Right lobe of liver (tissue), 6 donors: ENCODE data around the gene DHRS4L2. TPM values are rescaled to one million over a fixed set of nuclear protein-coding genes. Genes with fewer than 3 reads are reported as not detected.
"Not testable (repeated sequence)": the region's sequence is repeated elsewhere in the genome, so short reads cannot be mapped to it uniquely, and the experiment has no call there.

Source experiments
- ATAC-seq, 4 donors: fragments of 200-7000 bp; cut with Tn5 transposase; one replicate each; pipeline ENCODE4 v1.9.1; 2020; ENCODE audit warnings: mild to moderate bottlenecking in 4 of 4, moderate library complexity in 4 of 4
- DNase-seq, 3 donors: peaks; one replicate each; pipeline ENCODE4 v3.0.0-alpha.2; 2020
- H3K27ac ChIP-seq, 3 donors: fragments of 200-600 bp; one replicate each; pipeline ENCODE4 v1.8.0; 2022
- H3K27me3 ChIP-seq, 2 donors: fragments of 200-600 bp; one replicate each; pipeline ENCODE4 v1.8.0; 2022
- H3K36me3 ChIP-seq, 4 donors: fragments of 200-600 bp; sonication (generic) in 1 of 4; one replicate each; pipeline versions ENCODE4 v1.5.1 to v1.8.0; 2017 to 2022; ENCODE audit warnings: control low read depth in 1 of 4
- H3K4me1 ChIP-seq, 4 donors: fragments of 200-600 bp; sonication (generic) in 1 of 4; one replicate each; pipeline versions ENCODE4 v1.5.1 to v1.8.0; 2017 to 2022; ENCODE audit warnings: control low read depth in 1 of 4
- H3K4me3 ChIP-seq, 3 donors: fragments of 200-600 bp; one replicate each; pipeline ENCODE4 v1.8.0; 2022
- H3K9me3 ChIP-seq, 4 donors: fragments of 200-600 bp; sonication (generic) in 1 of 4; one replicate each; pipeline versions ENCODE4 v1.5.1 to v1.8.0; 2017 to 2022; ENCODE audit warnings: control low read depth in 1 of 4
- POLR2A ChIP-seq: fragments of 450-650 bp; IDR thresholded peaks from one replicate; pipeline ENCODE4 v1.6.1; 2017; ENCODE audit warnings: antibody characterized with exemption, mild to moderate bottlenecking
- WGBS: methylation state at CpG from one replicate; pipeline ENCODE4 v1.1.6; 2018; ENCODE audit warnings: low coverage, low lambda C conversion rate; ENCODE audit not compliant: insufficient coverage; ENCODE audit errors: missing lambda C conversion rate; 5-methylcytosine and 5-hydroxymethylcytosine counted together
- intact Hi-C, 2 donors: fragments of 100-400 bp; cut with DNase I; formaldehyde crosslinking; loops; one replicate each; pipeline versions ENCODE4 v1.11.2 to v1.14.1; 2022
- long read RNA-seq: library from polyadenylated mRNA; unstranded; transcript quantifications from one replicate; pipeline ENCODE4 v2.0.0, GENCODE V29; 2019
- total RNA-seq, 6 experiments: library from RNA; depleted of rRNA in 2 of 6; stranded (reverse); fragments of >200 nt in 2 of 6; fragmentation: NEBNext Ultra II Directional in 3 of 6; extraction: Animal tissue kit (Norgen Biotek cat#: 25700) in 3 of 6; gene quantifications; one replicate each; pipeline versions ENCODE4 v1.1.0 to v1.2.4, GENCODE V29; 2016 to 2023
- TF ChIP-seq, protein P1 (sequence below), 4 donors: fragments of 200-600 bp in 3 of 4; fragments of 450-650 bp in 1 of 4; IDR thresholded peaks; one replicate each; pipeline versions ENCODE4 v1.5.1 to v1.8.0; 2016 to 2022; ENCODE audit warnings: antibody characterized with exemption in 4 of 4, mild to moderate bottlenecking in 2 of 4
- donor health status: DM: no; HTN: yes; CAD: no.
- donor health status: DM: no; HTN: no; CAD: no.
- donor health status: DM: no; HTN: no; CAD: no.
- donor health status: DM: no; HTN: yes; CAD: no.
- donor health status: DM: no; HTN: yes; CAD: no.

DHRS4L2 gene
- 10 to 100 TPM; 17.7 to 53.6 (median 32.3) TPM for total RNA-seq
- long read RNA-seq, transcript DHRS4L2-202 (5 exons, 1,117 nt): major isoform, 5 of 11 reads
- long read RNA-seq, partial matches to known transcripts: 3 of 11 reads
- long read RNA-seq, other reads (novel, unspliced or antisense): 0 of 11 reads

DNA sequence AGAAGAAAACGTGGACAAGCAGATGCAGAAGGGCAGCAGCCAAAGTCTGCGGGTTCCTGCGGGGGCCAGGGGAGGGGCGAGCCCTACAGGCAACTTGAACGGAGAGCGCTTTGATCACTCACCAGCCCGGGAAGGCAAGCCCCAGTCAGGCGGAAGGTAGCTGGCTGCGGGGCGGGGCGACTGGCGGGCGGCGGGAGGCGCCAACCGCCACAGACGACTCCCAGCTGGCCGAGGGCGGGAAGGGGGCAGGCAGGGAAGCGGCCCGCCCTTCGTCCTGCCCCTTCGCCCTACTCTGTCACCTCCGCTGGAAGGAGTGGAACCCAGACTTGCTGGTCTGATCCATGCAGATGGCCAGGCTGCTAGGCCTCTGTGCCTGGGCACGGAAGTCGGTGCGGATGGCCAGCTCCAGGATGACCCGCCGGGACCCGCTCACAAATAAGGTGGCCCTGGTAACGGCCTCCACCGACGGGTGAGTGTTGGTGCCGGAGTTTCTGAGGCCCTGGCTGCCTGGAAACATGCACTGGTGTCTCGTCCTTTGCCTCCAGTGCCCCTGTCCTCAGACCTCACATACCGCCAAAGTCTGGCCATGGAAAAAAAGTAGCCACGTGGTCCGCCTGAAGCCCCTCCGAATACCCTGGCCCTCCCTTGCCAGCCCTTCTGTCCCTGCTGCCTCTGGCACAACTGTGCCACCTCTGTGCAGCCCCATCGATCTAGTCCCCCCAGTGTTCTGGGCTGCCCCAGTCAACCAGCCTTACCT, at the start of gene DHRS4L2:
Gene DHRS4L2 (plus strand): TSS at position 323 of the 757 bp plus-strand sequence. CDS start 19 bp downstream, at position 342.
- DNase-seq (peak; percentile 92 to 94 (median 94)), ATAC-seq (peak; percentile 99 to 100 (median 100))
- H3K9me3 ChIP-seq, H3K27me3 ChIP-seq, H3K4me1 ChIP-seq, intact Hi-C loops, H3K36me3 ChIP-seq: not testable (repeated sequence)
- WGBS: 12% methylated on average over 13 of the region's 40 CpGs
- peak; percentile 72 for TF ChIP-seq POLR2A
- Histone ChIP-seq H3K27ac (peak within 1 kb of the TSS; percentile 6 to 43 (median 33)), H3K4me3 (peak within 1 kb of the TSS; percentile 50 to 59 (median 57))

DNA sequence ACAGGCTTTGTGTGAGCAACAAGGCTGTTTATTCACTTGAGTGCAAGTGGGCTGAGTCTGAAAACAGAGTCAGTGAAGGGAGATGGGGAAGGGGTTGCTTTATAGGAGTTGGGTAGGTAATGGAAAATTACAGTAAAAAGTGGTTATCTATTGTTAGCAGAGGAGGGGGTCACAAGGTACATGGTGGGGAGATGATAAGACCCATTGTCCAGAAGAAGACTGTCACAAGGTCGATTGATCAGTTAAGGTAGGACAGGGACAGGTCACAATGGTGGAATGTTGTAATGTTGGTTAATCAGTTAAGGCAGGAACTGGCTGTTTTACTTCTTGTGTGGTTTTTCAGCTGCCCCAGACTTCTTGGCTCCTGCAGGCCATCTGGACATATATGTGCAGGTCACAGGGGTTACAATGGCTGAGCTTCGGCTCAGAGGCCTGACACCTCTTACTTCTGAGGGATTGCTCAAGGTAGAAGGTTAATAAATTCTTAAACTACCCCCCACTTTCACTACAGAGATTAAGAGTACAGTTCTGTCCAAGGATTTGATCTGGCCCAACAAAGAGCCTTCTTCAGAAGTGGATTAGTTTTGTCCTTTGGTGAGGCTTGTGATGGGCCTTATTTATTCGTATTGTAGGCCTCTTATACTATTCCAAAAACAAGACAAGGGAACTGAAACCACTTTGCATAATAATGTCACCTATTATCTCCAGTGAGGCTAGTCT, 49.0 kb upstream of the DHRS4L2 start:
- intact Hi-C loops: no loop called here
- no peak for TF ChIP-seq POLR2A
- TF ChIP-seq, protein P1, sequence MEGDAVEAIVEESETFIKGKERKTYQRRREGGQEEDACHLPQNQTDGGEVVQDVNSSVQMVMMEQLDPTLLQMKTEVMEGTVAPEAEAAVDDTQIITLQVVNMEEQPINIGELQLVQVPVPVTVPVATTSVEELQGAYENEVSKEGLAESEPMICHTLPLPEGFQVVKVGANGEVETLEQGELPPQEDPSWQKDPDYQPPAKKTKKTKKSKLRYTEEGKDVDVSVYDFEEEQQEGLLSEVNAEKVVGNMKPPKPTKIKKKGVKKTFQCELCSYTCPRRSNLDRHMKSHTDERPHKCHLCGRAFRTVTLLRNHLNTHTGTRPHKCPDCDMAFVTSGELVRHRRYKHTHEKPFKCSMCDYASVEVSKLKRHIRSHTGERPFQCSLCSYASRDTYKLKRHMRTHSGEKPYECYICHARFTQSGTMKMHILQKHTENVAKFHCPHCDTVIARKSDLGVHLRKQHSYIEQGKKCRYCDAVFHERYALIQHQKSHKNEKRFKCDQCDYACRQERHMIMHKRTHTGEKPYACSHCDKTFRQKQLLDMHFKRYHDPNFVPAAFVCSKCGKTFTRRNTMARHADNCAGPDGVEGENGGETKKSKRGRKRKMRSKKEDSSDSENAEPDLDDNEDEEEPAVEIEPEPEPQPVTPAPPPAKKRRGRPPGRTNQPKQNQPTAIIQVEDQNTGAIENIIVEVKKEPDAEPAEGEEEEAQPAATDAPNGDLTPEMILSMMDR (IDR thresholded peaks at IDR 0.05): no peak
- DNase-seq (no peak), ATAC-seq (no peak)
- Histone ChIP-seq H3K36me3 (peaks cover 0 to 7% (median 0%) of the 10 kb centered on the region in 4 donors), H3K27me3 (no peaks in the 10 kb centered on the region), H3K4me3 (no peak overlapping the region), H3K27ac (peak overlapping the region in 1 of 3 donors; percentile 42), H3K4me1 (peaks cover 0 to 62% (median 22%) of the 10 kb centered on the region in 4 donors), H3K9me3 (no peaks in the 10 kb centered on the region)
- 29% methylated on average over 3 of the region's 3 CpGs for WGBS

DNA sequence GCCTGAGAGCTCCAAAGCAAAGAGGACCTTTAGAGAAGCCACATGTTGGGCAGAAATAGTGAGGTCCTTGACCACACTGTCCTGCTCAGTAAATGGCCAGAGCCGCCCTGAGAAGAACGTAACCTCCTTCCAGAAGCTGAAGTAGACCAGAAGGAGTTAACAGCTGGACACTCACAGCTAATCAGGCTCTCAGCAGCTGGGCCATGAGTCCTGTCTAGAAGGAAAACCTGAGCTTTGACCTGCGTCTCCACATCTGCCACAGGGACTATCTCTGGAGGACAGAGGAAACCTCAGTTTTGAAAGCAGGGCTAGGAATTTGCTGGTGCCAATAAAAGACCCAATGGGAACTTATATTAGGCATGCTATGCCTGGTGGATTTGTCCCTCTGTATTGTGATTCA, 47.5 kb upstream of the DHRS4L2 start:
- H3K4me1 ChIP-seq: peaks cover 0 to 47% (median 15%) of the 10 kb centered on the region in 4 donors
- TF ChIP-seq, protein P1 (IDR thresholded peaks at IDR 0.05): no peak
- no peak for TF ChIP-seq POLR2A
- no peaks in the 10 kb centered on the region for H3K9me3 ChIP-seq
- H3K4me3 ChIP-seq: no peak overlapping the region
- no peak overlapping the region for H3K27ac ChIP-seq
- DNase-seq (no peak), ATAC-seq (no peak)
- H3K36me3 ChIP-seq: peaks cover 0 to 7% (median 0%) of the 10 kb centered on the region in 4 donors
- H3K27me3 ChIP-seq: no peaks in the 10 kb centered on the region
- intact Hi-C loops: no loop called here
- WGBS: no CpG with 5 or more reads among the region's 3 CpGs

DNA sequence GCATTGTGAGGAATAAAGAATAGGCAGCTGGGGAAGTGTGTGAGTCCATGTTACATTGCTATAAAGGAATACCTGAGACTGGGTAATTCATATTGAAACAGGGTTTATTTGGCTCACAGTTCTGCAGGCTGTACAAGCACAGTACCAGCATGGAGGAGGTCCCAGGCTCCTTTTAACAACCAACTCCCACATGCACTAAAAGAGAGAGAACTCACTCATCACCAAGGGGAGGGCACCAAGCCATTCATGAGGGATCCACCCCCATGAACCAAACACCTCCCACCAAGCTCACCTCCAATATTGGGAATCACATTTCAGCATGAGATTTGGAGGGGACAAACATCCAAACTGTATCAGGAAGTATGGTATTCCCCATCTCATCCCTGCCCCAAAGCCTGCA, 47.1 kb upstream of the DHRS4L2 start:
- TF ChIP-seq, protein P1 (IDR thresholded peaks at IDR 0.05): no peak
- TF ChIP-seq POLR2A: no peak
- intact Hi-C loops: no loop called here
- H3K4me3 ChIP-seq: no peak overlapping the region
- DNase-seq: no peak
- no peak for ATAC-seq
- H3K36me3 ChIP-seq: peaks cover 0 to 7% (median 0%) of the 10 kb centered on the region in 4 donors
- H3K27ac ChIP-seq: no peak overlapping the region
- peaks cover 0 to 46% (median 15%) of the 10 kb centered on the region in 4 donors for H3K4me1 ChIP-seq
- no peaks in the 10 kb centered on the region for H3K9me3 ChIP-seq
- no peaks in the 10 kb centered on the region for H3K27me3 ChIP-seq

DNA sequence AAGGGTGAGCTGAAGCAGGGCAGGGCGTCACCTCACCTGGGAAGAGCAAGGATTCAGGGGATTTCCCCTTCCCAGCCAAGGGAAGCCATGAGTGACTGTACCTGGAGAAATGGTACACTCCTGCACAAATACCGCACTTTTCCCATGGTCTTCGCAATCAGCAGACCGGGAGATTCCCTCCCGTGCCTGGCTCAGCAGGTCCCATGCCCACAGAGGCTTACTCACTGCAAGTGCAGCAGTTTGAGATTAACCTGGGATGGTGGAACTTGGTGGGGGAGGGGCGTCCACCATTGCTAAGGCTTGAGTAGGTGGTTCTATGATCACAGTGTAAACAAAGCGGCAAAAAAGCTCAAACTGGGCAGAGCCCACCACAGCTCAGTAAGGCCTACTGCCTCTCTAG, 46.1 kb upstream of the DHRS4L2 start:
- intact Hi-C loops: no loop called here
- ATAC-seq (no peak), DNase-seq (no peak)

DNA sequence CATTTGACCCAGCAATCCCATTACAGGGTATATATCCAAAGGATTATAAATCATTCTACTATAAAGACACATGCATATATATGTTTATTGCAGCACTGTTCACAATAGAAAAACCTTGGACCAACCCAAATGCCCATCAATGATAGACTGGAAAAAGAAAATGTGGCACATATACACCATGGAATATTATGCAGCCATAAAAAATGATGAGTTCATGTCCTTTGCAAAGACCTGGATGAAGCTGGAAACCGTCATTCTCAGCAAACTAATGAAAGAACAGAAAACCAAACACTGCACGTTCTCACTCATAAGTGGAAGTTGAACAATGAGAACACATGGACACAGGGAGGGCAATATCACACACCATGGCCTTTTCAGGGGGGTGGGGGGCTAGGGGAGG, 39.7 kb upstream of the DHRS4L2 start:
- H3K4me3 ChIP-seq, H3K9me3 ChIP-seq, intact Hi-C loops, DNase-seq, H3K27me3 ChIP-seq, H3K27ac ChIP-seq, ATAC-seq, H3K36me3 ChIP-seq: not testable (repeated sequence)
- 71% methylated on average over 2 of the region's 2 CpGs for WGBS
- H3K4me1 ChIP-seq: peaks cover 0 to 35% (median 6%) of the 10 kb centered on the region in 4 donors

More for the DNA sequence above, 46.1 kb upstream of the DHRS4L2 start:
- Histone ChIP-seq H3K36me3 (peaks cover 0 to 7% (median 0%) of the 10 kb centered on the region in 4 donors), H3K4me3 (no peak overlapping the region), H3K4me1 (peaks cover 0 to 36% (median 13%) of the 10 kb centered on the region in 4 donors), H3K9me3 (no peaks in the 10 kb centered on the region), H3K27ac (no peak overlapping the region), H3K27me3 (no peaks in the 10 kb centered on the region)
- 88% methylated on average over 5 of the region's 7 CpGs for WGBS
- TF ChIP-seq, protein P1 (IDR thresholded peaks at IDR 0.05): no peak
- TF ChIP-seq POLR2A: no peak
